ENCODE data around the gene CLSTN1.

CLSTN1 gene

GRCh38 chr1:9846611-9847171 lies 22.9 kb upstream of the CLSTN1 start:
- no peaks in the 10 kb centered on the region for H3K9me3 ChIP-seq (ENCODE audit: insufficient read depth, low read length, severe bottlenecking)
- no peak for TF ChIP-seq EZH2 (IDR thresholded peaks at IDR 0.05; ENCODE audit: borderline replicate concordance, low read depth, low read length, severe bottlenecking)
- TF ChIP-seq, protein P1, sequence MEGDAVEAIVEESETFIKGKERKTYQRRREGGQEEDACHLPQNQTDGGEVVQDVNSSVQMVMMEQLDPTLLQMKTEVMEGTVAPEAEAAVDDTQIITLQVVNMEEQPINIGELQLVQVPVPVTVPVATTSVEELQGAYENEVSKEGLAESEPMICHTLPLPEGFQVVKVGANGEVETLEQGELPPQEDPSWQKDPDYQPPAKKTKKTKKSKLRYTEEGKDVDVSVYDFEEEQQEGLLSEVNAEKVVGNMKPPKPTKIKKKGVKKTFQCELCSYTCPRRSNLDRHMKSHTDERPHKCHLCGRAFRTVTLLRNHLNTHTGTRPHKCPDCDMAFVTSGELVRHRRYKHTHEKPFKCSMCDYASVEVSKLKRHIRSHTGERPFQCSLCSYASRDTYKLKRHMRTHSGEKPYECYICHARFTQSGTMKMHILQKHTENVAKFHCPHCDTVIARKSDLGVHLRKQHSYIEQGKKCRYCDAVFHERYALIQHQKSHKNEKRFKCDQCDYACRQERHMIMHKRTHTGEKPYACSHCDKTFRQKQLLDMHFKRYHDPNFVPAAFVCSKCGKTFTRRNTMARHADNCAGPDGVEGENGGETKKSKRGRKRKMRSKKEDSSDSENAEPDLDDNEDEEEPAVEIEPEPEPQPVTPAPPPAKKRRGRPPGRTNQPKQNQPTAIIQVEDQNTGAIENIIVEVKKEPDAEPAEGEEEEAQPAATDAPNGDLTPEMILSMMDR (IDR thresholded peaks at IDR 0.05; ENCODE audit: borderline replicate concordance, extremely low read depth, low read length, poor library complexity, severe bottlenecking), result no peak
- no peaks in the 10 kb centered on the region for H4K20me1 ChIP-seq (ENCODE audit: insufficient read depth, low read length)
- peaks cover 14% of the 10 kb centered on the region for H3K4me1 ChIP-seq (ENCODE audit: insufficient read depth, low read length)
- DNase-seq, result no peak
- ATAC-seq (ENCODE audit: insufficient read depth, low read depth), result no peak
- no peak overlapping the region for H3K4me3 ChIP-seq (ENCODE audit: low read depth in 1 of 2, low read length in 2 of 2)
- no peak overlapping the region for H2AFZ ChIP-seq (ENCODE audit: low read depth, low read length)
- no peaks in the 10 kb centered on the region for H3K27me3 ChIP-seq (ENCODE audit: insufficient read depth, low read length, poor library complexity)
- H3K4me2 ChIP-seq (ENCODE audit: insufficient read depth, low read length), result no peak overlapping the region
- no peak overlapping the region for H3K27ac ChIP-seq (ENCODE audit: low read length)
- no peaks in the 10 kb centered on the region for H3K79me2 ChIP-seq (ENCODE audit: insufficient read depth, low read length)
- H3K9ac ChIP-seq (ENCODE audit: low read depth, low read length), result no peak overlapping the region
- H3K36me3 ChIP-seq (ENCODE audit: insufficient read depth, low read length), result no peaks in the 10 kb centered on the region

DNA sequence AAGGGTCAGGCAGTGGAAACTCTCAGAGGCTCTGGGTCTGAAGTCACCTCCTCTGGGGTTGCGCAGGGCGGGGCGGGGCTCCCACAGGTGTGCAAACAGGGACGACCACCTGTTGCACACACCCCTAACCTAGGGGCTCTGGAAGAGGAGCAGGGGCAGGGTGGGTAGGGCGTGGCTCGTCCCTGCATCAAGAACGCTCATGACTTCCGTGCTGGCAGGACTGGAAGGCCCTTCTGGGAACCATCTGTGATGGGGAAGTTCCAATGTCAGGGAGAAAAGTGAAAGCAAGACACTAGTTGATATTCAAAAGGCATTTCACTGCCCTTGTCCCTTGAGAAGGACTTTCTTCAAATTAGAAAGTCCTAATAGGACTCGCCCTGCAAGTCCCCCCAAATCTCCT lies 22.1 kb upstream of the CLSTN1 start:
- H3K9ac ChIP-seq (ENCODE audit: low read depth, low read length), result no peak overlapping the region
- H4K20me1 ChIP-seq (ENCODE audit: insufficient read depth, low read length), result no peaks in the 10 kb centered on the region
- TF ChIP-seq EZH2 (IDR thresholded peaks at IDR 0.05; ENCODE audit: borderline replicate concordance, low read depth, low read length, severe bottlenecking), result no peak
- TF ChIP-seq, protein P1 (IDR thresholded peaks at IDR 0.05; ENCODE audit: borderline replicate concordance, extremely low read depth, low read length, poor library complexity, severe bottlenecking), result no peak
- no peaks in the 10 kb centered on the region for H3K79me2 ChIP-seq (ENCODE audit: insufficient read depth, low read length)
- no peak for ATAC-seq (ENCODE audit: insufficient read depth, low read depth)
- H3K36me3 ChIP-seq (ENCODE audit: insufficient read depth, low read length), result no peaks in the 10 kb centered on the region
- peaks cover 14% of the 10 kb centered on the region for H3K4me1 ChIP-seq (ENCODE audit: insufficient read depth, low read length)
- no peak for DNase-seq
- H3K9me3 ChIP-seq (ENCODE audit: insufficient read depth, low read length, severe bottlenecking), result no peaks in the 10 kb centered on the region
- no peaks in the 10 kb centered on the region for H3K27me3 ChIP-seq (ENCODE audit: insufficient read depth, low read length, poor library complexity)
- H2AFZ ChIP-seq (ENCODE audit: low read depth, low read length), result no peak overlapping the region
- H3K27ac ChIP-seq (ENCODE audit: low read length), result no peak overlapping the region
- H3K4me3 ChIP-seq (ENCODE audit: low read depth in 1 of 2, low read length in 2 of 2), result no peak overlapping the region
- H3K4me2 ChIP-seq (ENCODE audit: insufficient read depth, low read length), result no peak overlapping the region

DNA sequence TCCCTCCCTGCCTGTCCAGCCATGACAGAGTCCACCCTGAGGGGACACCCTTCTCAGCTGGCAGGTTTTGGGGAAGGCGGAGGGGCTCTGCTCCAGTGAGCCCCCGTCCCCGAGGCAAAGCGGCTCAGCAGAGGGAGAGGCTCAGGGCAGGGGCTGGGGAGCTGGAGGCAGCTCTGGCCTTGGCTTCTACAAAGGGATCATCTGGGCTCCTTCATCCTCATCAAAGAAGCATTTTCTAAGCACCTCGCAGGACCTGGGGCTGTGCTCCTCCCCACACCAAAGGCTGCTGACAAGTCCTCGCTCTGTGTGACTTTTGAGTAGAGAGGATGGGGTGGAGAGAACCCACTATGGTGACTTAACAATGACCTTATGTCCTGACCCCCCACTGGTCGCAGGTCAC lies 21.0 kb upstream of the CLSTN1 start:
- TF ChIP-seq, protein P1 (IDR thresholded peaks at IDR 0.05; ENCODE audit: borderline replicate concordance, extremely low read depth, low read length, poor library complexity, severe bottlenecking), result no peak
- no peak for TF ChIP-seq EZH2 (IDR thresholded peaks at IDR 0.05; ENCODE audit: borderline replicate concordance, low read depth, low read length, severe bottlenecking)
- Histone ChIP-seq H3K4me1 (ENCODE audit: insufficient read depth, low read length) (peaks cover 6% of the 10 kb centered on the region), H4K20me1 (ENCODE audit: insufficient read depth, low read length) (no peaks in the 10 kb centered on the region), H3K9ac (ENCODE audit: low read depth, low read length) (no peak overlapping the region), H3K36me3 (ENCODE audit: insufficient read depth, low read length) (no peaks in the 10 kb centered on the region), H2AFZ (ENCODE audit: low read depth, low read length) (no peak overlapping the region), H3K79me2 (ENCODE audit: insufficient read depth, low read length) (no peaks in the 10 kb centered on the region), H3K27ac (ENCODE audit: low read length) (no peak overlapping the region), H3K9me3 (ENCODE audit: insufficient read depth, low read length, severe bottlenecking) (no peaks in the 10 kb centered on the region), H3K4me3 (ENCODE audit: low read depth in 1 of 2, low read length in 2 of 2) (no peak overlapping the region), H3K4me2 (ENCODE audit: insufficient read depth, low read length) (no peak overlapping the region), H3K27me3 (ENCODE audit: insufficient read depth, low read length, poor library complexity) (no peaks in the 10 kb centered on the region)
- DNase-seq (no peak), ATAC-seq (ENCODE audit: insufficient read depth, low read depth) (no peak)

DNA sequence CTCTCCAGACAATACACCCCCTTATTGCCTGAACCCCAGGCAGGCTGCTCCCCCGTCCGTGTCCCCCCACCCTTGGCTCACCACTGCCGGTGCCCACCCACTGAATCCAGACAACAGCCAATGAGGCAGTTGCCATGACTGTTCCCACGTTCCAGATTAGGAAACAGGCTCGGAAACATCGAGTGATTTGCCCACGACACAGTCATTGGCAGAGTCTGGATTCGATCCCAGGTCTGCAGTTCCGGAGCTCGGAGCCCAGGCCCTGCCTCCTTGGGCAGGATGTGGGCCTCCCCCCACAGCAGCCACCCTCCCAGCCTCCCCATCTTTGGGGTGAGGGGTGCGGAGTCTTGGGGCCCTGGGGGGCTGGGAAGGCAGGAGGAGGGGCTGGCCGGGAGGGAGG lies 20.3 kb upstream of the CLSTN1 start:
- no peaks in the 10 kb centered on the region for H3K4me1 ChIP-seq (ENCODE audit: insufficient read depth, low read length)

More for the DNA sequence above, 20.3 kb upstream of the CLSTN1 start:
- Histone ChIP-seq H3K27me3 (ENCODE audit: insufficient read depth, low read length, poor library complexity) (no peaks in the 10 kb centered on the region), H3K36me3 (ENCODE audit: insufficient read depth, low read length) (no peaks in the 10 kb centered on the region), H3K9ac (ENCODE audit: low read depth, low read length) (no peak overlapping the region), H3K4me2 (ENCODE audit: insufficient read depth, low read length) (no peak overlapping the region), H3K27ac (ENCODE audit: low read length) (no peak overlapping the region), H3K4me3 (ENCODE audit: low read depth in 1 of 2, low read length in 2 of 2) (no peak overlapping the region), H2AFZ (ENCODE audit: low read depth, low read length) (no peak overlapping the region), H3K79me2 (ENCODE audit: insufficient read depth, low read length) (no peaks in the 10 kb centered on the region), H3K9me3 (ENCODE audit: insufficient read depth, low read length, severe bottlenecking) (no peaks in the 10 kb centered on the region), H4K20me1 (ENCODE audit: insufficient read depth, low read length) (no peaks in the 10 kb centered on the region)
- ATAC-seq (ENCODE audit: insufficient read depth, low read depth) (no peak), DNase-seq (no peak)
- TF ChIP-seq EZH2 (IDR thresholded peaks at IDR 0.05; ENCODE audit: borderline replicate concordance, low read depth, low read length, severe bottlenecking), result no peak
- TF ChIP-seq, protein P1 (IDR thresholded peaks at IDR 0.05; ENCODE audit: borderline replicate concordance, extremely low read depth, low read length, poor library complexity, severe bottlenecking), result no peak
